Measurements from ENCODE around the gene NT5DC4. TPM values are rescaled to one million over a fixed set of nuclear protein-coding genes. Genes with fewer than 3 reads are reported as not detected.

The NT5DC4 gene
- total RNA-seq, 1 experiment from 2014 or later = 0.22 TPM

DNA sequence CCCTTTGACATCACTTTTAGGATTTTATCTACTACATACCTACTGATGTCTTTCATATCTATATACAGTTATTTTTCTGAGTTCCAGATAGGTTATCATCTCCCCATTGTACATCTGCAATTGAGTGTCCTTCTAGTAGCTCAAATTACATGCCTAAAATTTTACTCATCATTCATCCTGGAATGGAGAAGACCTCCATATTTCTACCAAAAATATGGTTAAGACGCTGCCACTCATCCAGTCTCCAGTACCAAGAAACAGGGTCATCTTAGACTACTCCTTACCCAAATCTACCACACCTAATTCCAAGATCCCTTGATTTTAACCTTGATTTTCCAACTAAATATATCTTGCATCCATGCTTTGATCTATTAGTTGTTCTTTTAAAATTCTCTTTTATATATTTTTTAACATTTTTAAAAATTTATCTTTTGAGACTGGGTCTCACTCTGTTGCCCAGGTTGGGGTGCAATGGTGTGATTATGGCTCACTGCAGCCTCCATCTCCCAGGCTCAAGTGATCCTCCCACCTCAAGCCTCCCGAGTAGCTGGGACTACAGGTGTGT is 52.2 kb downstream of the NT5DC4 start:
- DNase-seq (ENCODE audit: low read depth, low spot score) (no peak), ATAC-seq (no peak)
- no peak overlapping the region for H3K27ac ChIP-seq (ENCODE audit: low read depth, low read length)
- peaks cover 0 to 6% of the 10 kb centered on the region in 2 experiments; a peak in 1 of 4 replicates for H3K4me1 ChIP-seq (ENCODE audit: control insufficient read depth in 1 of 2, insufficient read depth in 2 of 2, low read length in 2 of 2)
- no peaks in the 10 kb centered on the region for H3K9me2 ChIP-seq (ENCODE audit: insufficient read depth)
- no peak overlapping the region for H3K4me2 ChIP-seq (ENCODE audit: low read length)
- BruUV-seq (replicated peaks) = no TSS peak
- intact Hi-C loops (cut with micrococcal nuclease) = no loop called here
- no peaks in the 10 kb centered on the region for H3K9me3 ChIP-seq (ENCODE audit: control insufficient read depth in 1 of 2, insufficient read depth in 1 of 2, low read depth in 1 of 2, low read length in 2 of 2)
- no peak overlapping the region for H3K4me3 ChIP-seq (replicated peaks in 1 of 2; ENCODE audit: low read depth in 1 of 2, low read length in 2 of 2)
- no peak overlapping the region for H3K9ac ChIP-seq (ENCODE audit: low read length)
- no peaks in the 10 kb centered on the region for H3K27me3 ChIP-seq (ENCODE audit: insufficient read depth, low read length)
- no peak overlapping the region for H2AFZ ChIP-seq (ENCODE audit: low read depth, low read length, poor library complexity, severe bottlenecking)
- H3K79me2 ChIP-seq (ENCODE audit: insufficient read depth, low read length) = no peaks in the 10 kb centered on the region
- no peaks in the 10 kb centered on the region for H4K20me1 ChIP-seq (ENCODE audit: insufficient read depth)
- H3K36me3 ChIP-seq (ENCODE audit: control insufficient read depth in 1 of 2, insufficient read depth in 2 of 2, low read length in 2 of 2) = no peaks in the 10 kb centered on the region
- ChIA-PET CTCF (no interaction called here), POLR2A (no interaction called here), RAD21 (ENCODE audit: low non-redundant PET in 1 of 2, low total read pairs in 2 of 2, uncharacterized antibody in 2 of 2, unreplicated experiment in 2 of 2) (no interaction called here)
- no peak for TF ChIP-seq TCF7L2 (IDR thresholded peaks at IDR 0.05; ENCODE audit: borderline replicate concordance, extremely low read depth, insufficient read depth, insufficient read length)
- no peak for TF ChIP-seq ZNF274 (IDR thresholded peaks at IDR 0.05; ENCODE audit: low read depth, low read length)
- TF ChIP-seq ZFX (IDR thresholded peaks at IDR 0.05) = no peak
- TF ChIP-seq EZH2phosphoT487 (IDR thresholded peaks at IDR 0.05; ENCODE audit: borderline replicate concordance) = no peak
- no peak for TF ChIP-seq POLR2AphosphoS5 (IDR thresholded peaks at IDR 0.05; ENCODE audit: low read depth, low read length)
- TF ChIP-seq REST (IDR thresholded peaks at IDR 0.05; ENCODE audit: low read depth) = no peak
- no peak for TF ChIP-seq FOSL1 (IDR thresholded peaks at IDR 0.05; ENCODE audit: low read depth)
- no peak for TF ChIP-seq SP1 (IDR thresholded peaks at IDR 0.05; ENCODE audit: low read depth)
- TF ChIP-seq ELF1 (IDR thresholded peaks at IDR 0.05; ENCODE audit: borderline replicate concordance, low read depth) = no peak
- TF ChIP-seq JUND (IDR thresholded peaks at IDR 0.05) = no peak
- no peak for TF ChIP-seq EGR1 (IDR thresholded peaks at IDR 0.05; ENCODE audit: low read depth)
- TF ChIP-seq SIN3A (IDR thresholded peaks at IDR 0.05; ENCODE audit: low read depth) = no peak
- TF ChIP-seq, protein P1, sequence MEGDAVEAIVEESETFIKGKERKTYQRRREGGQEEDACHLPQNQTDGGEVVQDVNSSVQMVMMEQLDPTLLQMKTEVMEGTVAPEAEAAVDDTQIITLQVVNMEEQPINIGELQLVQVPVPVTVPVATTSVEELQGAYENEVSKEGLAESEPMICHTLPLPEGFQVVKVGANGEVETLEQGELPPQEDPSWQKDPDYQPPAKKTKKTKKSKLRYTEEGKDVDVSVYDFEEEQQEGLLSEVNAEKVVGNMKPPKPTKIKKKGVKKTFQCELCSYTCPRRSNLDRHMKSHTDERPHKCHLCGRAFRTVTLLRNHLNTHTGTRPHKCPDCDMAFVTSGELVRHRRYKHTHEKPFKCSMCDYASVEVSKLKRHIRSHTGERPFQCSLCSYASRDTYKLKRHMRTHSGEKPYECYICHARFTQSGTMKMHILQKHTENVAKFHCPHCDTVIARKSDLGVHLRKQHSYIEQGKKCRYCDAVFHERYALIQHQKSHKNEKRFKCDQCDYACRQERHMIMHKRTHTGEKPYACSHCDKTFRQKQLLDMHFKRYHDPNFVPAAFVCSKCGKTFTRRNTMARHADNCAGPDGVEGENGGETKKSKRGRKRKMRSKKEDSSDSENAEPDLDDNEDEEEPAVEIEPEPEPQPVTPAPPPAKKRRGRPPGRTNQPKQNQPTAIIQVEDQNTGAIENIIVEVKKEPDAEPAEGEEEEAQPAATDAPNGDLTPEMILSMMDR (IDR thresholded peaks at IDR 0.05 in 2 of 3, conservative IDR thresholded peaks at IDR 0.05 in 1 of 3; ENCODE audit: borderline replicate concordance in 1 of 3, insufficient read depth in 1 of 3, low read depth in 2 of 3, low read length in 2 of 3) = no peak
